K562 (cell line): ENCODE measurements around the gene MED28. TPM values are rescaled to one million over a fixed set of nuclear protein-coding genes. Genes with fewer than 3 reads are reported as not detected.

ENCODE experiments used
- CREB3L1 ChIP-seq: fragments of 450-650 bp; IDR thresholded peaks from 2 replicates; pipeline ENCODE4 v1.6.1; 2014; ENCODE audit warnings: low read depth, mild to moderate bottlenecking, moderate library complexity, borderline replicate concordance
- CSDE1 ChIP-seq, 2 experiments: fragments of 450-650 bp; IDR thresholded peaks; 2 replicates each; pipeline ENCODE4 v1.6.1; 2016; ENCODE audit warnings: mild to moderate bottlenecking in 1 of 2
- CTCF ChIP-seq, 3 experiments: IDR thresholded peaks in 2 of 3; conservative IDR thresholded peaks in 1 of 3; 2 replicates each; pipeline ENCODE4 v1.5.1; 2011 to 2012; ENCODE audit warnings: low read length in 3 of 3, mild to moderate bottlenecking in 3 of 3, control low read depth in 2 of 3, improper control_type of control experiment in 1 of 3, inconsistent platforms in 1 of 3, low read depth in 1 of 3, mixed read lengths in 1 of 3, moderate library complexity in 1 of 3; ENCODE audit not compliant: insufficient read depth in 2 of 3
- RREB1 ChIP-seq: fragments of 250-450 bp; sonication (Bioruptor Pico); IDR thresholded peaks from 2 replicates; pipeline ENCODE4 v1.4.0; 2020
- SETDB1 ChIP-seq: IDR thresholded peaks from one replicate; pipeline ENCODE4 v1.6.1; 2012; ENCODE audit warnings: low read length, control low read depth, inconsistent platforms
- THAP7 ChIP-seq: fragments of 250-450 bp; sonication (Bioruptor Pico); IDR thresholded peaks from 2 replicates; pipeline ENCODE4 v1.5.0; 2021
- ZBTB34 ChIP-seq: fragments of 250-450 bp; sonication (Bioruptor Pico); IDR thresholded peaks from 2 replicates; pipeline ENCODE4 v1.8.0; 2021; ENCODE audit warnings: mild to moderate bottlenecking, moderate library complexity
- ZNF165 ChIP-seq: fragments of 250-450 bp; sonication (Bioruptor Pico); IDR thresholded peaks from 2 replicates; pipeline ENCODE4 v1.4.0; 2020; ENCODE audit warnings: borderline replicate concordance
- ZNF609 ChIP-seq: sonication (generic); formaldehyde crosslinking; IDR thresholded peaks from 2 replicates; pipeline ENCODE4 v1.8.1; 2023; ENCODE audit warnings: missing genetic modification reagents, mild to moderate bottlenecking, borderline replicate concordance
- polyA plus RNA-seq, 8 experiments: library from polyadenylated mRNA; depleted of rRNA in 4 of 8; stranded (reverse) in 5 of 8; unstranded in 3 of 8; fragments of >200 nt; fragmentation: Nextera tagmentation in 2 of 8; fragmentation: Illumina TruSeq in 1 of 8; extraction: Ambion mirVana in 2 of 8; extraction: Trizol in 1 of 8; gene quantifications; 2 replicates each; pipeline versions ENCODE4 v1.2.1 to v1.2.3, GENCODE V29; 2011 to 2014; ENCODE audit warnings: inconsistent platforms in 1 of 8, missing spikeins in 1 of 8
- total RNA-seq, 7 experiments: library from RNA; depleted of rRNA in 6 of 7; stranded (reverse); fragments of >200 nt in 6 of 7; fragmentation: Illumina TruSeq in 2 of 7; extraction: Trizol in 2 of 7; gene quantifications; 2 replicates each; pipeline versions ENCODE4 v1.2.1 to v1.2.3, GENCODE V29; 2011 to 2021; ENCODE audit warnings: low replicate concordance in 1 of 7

MED28 gene
- total and polyA plus RNA-seq, 9 of the 15 experiments (the other 6 are each of a cell fraction or from before 2014, with no cell fraction given), result 15.5 to 93.8 (median 50.5) TPM

- TF ChIP-seq CTCF (IDR thresholded peaks at IDR 0.05 in 2 of 3, conservative IDR thresholded peaks at IDR 0.05 in 1 of 3; ENCODE audit: insufficient read depth in 2 of 3, low read depth in 1 of 3, low read length in 3 of 3) (no peak), ZNF165 (CRISPR knock-in tag) (no peak), SETDB1 (no peak), ZBTB34 (CRISPR knock-in tag) (no peak), RREB1 (CRISPR knock-in tag) (no peak), THAP7 (CRISPR knock-in tag) (no peak), ZNF609 (CRISPR knock-in tag) (no peak), CSDE1 (IDR thresholded peaks at IDR 0.05) (no peak), CREB3L1 (no peak)
Measured at GRCh38 chr4:17635056-17635455, 20.6 kb downstream of the MED28 start (continued).
